ENCODE data around the gene ACTG2.

GRCh38 chr2:73915437-73915993 is 22.7 kb downstream of the ACTG2 start:
- TF ChIP-seq CTCF (IDR thresholded peaks at IDR 0.05): no peak
- TF ChIP-seq POLR2A (IDR thresholded peaks at IDR 0.05): no peak
- TF ChIP-seq POLR2AphosphoS5 (IDR thresholded peaks at IDR 0.05): no peak

Data from breast epithelium (tissue), 3 donors.